Ovary (tissue), 9 donors: ENCODE data around the gene RAP1GAP. TPM values are rescaled to one million over a fixed set of nuclear protein-coding genes. Genes with fewer than 3 reads are reported as not detected.

Experiments used
- DNase-seq, 5 donors: peaks; one replicate each; pipeline ENCODE4 v3.0.0-alpha.2; 2019 to 2020
- H3K27ac ChIP-seq, 2 donors: fragments of 200-600 bp; one replicate each; pipeline versions ENCODE4 v1.5.1 to v1.8.0; 2019 to 2022
- H3K27me3 ChIP-seq: fragments of 200-600 bp; one replicate; pipeline ENCODE4 v1.8.0; 2022
- H3K36me3 ChIP-seq: fragments of 200-600 bp; sonication (generic); one replicate; pipeline ENCODE4 v1.5.1; 2019
- H3K4me1 ChIP-seq: one replicate; pipeline ENCODE4 v1.8.1; 2013; ENCODE audit warnings: mild to moderate bottlenecking, moderate library complexity; ENCODE audit not compliant: insufficient read depth
- H3K4me3 ChIP-seq: fragments of 200-600 bp; sonication (generic); one replicate; pipeline ENCODE4 v1.5.1; 2017
- H3K9me3 ChIP-seq, 2 donors: fragments of 200-600 bp in 1 of 2; sonication (generic) in 1 of 2; one replicate each; pipeline versions ENCODE4 v1.5.1 to v1.8.1; 2013 to 2019; ENCODE audit warnings: mild to moderate bottlenecking in 1 of 2, moderate library complexity in 1 of 2
- CTCF ChIP-seq, 3 donors: fragments of 450-650 bp in 2 of 3; fragments of 200-600 bp in 1 of 3; IDR thresholded peaks; one replicate each; pipeline versions ENCODE4 v1.5.1 to v1.8.0; 2016 to 2022; ENCODE audit warnings: antibody characterized with exemption in 3 of 3, mild to moderate bottlenecking in 1 of 3
- EP300 ChIP-seq: sonication (generic); formaldehyde crosslinking; IDR thresholded peaks from one replicate; pipeline ENCODE4 v1.6.1; 2017; ENCODE audit warnings: antibody characterized with exemption
- POLR2A ChIP-seq: fragments of 450-650 bp; IDR thresholded peaks from one replicate; pipeline ENCODE4 v1.6.1; 2017; ENCODE audit warnings: antibody characterized with exemption, mild to moderate bottlenecking, moderate library complexity
- WGBS, 3 donors: extraction: QIAGEN DNeasy Blood & Tissue Kit in 1 of 3; methylation state at CpG; one replicate each; pipeline versions ENCODE4 v1.1.5 to v1.1.7; 2013 to 2017; 5-methylcytosine and 5-hydroxymethylcytosine counted together
- intact Hi-C, 4 donors: fragments of 100-400 bp; cut with DNase I; formaldehyde crosslinking; loops; one replicate each; pipeline versions ENCODE4 v1.11.0 to v1.15.1; 2022 to 2023
- polyA plus RNA-seq, 2 donors: library from polyadenylated mRNA; stranded (reverse); fragments of 200-250 nt in 1 of 2; fragments of 350-450 nt in 1 of 2; fragmentation: Illumina TruSeq in 1 of 2; extraction: RNeasy Lipid Tissue Mini Kit (QIAGEN cat#74804) in 1 of 2; gene quantifications; one replicate each; pipeline ENCODE4 v1.2.3, GENCODE V29; 2013 to 2014
- total RNA-seq, 7 donors: library from RNA; depleted of rRNA in 2 of 7; stranded (reverse); fragments of >200 nt in 2 of 7; fragmentation: NEBNext Ultra II Directional in 3 of 7; extraction: Animal tissue kit (Norgen Biotek cat#: 25700) in 3 of 7; gene quantifications; one replicate each; pipeline versions ENCODE4 v1.1.0 to v1.2.4, GENCODE V29; 2016 to 2023
- donor health status: DM: no; HTN: no; CAD: no; lungs with moderate emphysema.
- donor health status: DM: no; HTN: no; CAD: no.
- donor health status: Bipolar disorder and iron deficiency.
- donor health status: DM: yes; HTN: yes; CAD: no.
- donor health status: DM: no; HTN: no; CAD: no.
- donor health status: DM: yes; HTN: yes; CAD: no.

The RAP1GAP gene
- total and polyA plus RNA-seq, 9 donors: 0.60 to 9.4 (median 2.8) TPM

GRCh38 chr1:21706151-21706835 lies 37.1 kb upstream of the RAP1GAP start:
- Histone ChIP-seq H3K9me3 (no peaks in the 10 kb centered on the region), H3K36me3 (no peaks in the 10 kb centered on the region), H3K27ac (no peak overlapping the region), H3K27me3 (no peaks in the 10 kb centered on the region), H3K4me3 (no peak overlapping the region), H3K4me1 (no peaks in the 10 kb centered on the region)
- no peak for TF ChIP-seq POLR2A
- no peak for TF ChIP-seq CTCF (IDR thresholded peaks at IDR 0.05)
- TF ChIP-seq EP300: no peak
- DNase-seq: no peak
- intact Hi-C loops: no loop called here
- 48 to 62% (median 54%) methylated on average over 8 of the region's 8 CpGs for WGBS, 3 donors

- no peaks in the 10 kb centered on the region for H3K36me3 ChIP-seq
- no peak overlapping the region for H3K4me3 ChIP-seq
- no peaks in the 10 kb centered on the region for H3K4me1 ChIP-seq
- no peaks in the 10 kb centered on the region for H3K27me3 ChIP-seq
- H3K9me3 ChIP-seq: no peaks in the 10 kb centered on the region
- WGBS, 3 donors: 72 to 78% (median 75%) methylated on average over 4 of the region's 4 CpGs
- TF ChIP-seq EP300 (no peak), POLR2A (no peak), CTCF (IDR thresholded peaks at IDR 0.05) (no peak)
- intact Hi-C loops: no loop called here
- H3K27ac ChIP-seq: no peak overlapping the region
- DNase-seq: no peak
Observed at GRCh38 chr1:21705303-21705980, 36.3 kb upstream of the RAP1GAP start.

- intact Hi-C loops: no loop called here
- TF ChIP-seq CTCF (IDR thresholded peaks at IDR 0.05) (no peak), POLR2A (no peak), EP300 (no peak)
- no peaks in the 10 kb centered on the region for H3K36me3 ChIP-seq
- 83 to 90% (median 85%) methylated on average over 5 of the region's 5 CpGs for WGBS, 3 donors
- no peaks in the 10 kb centered on the region for H3K4me1 ChIP-seq
- no peaks in the 10 kb centered on the region for H3K9me3 ChIP-seq
- H3K4me3 ChIP-seq: no peak overlapping the region
- no peaks in the 10 kb centered on the region for H3K27me3 ChIP-seq
- DNase-seq: no peak
- H3K27ac ChIP-seq: no peak overlapping the region
Observed at GRCh38 chr1:21704145-21704544, 35.0 kb upstream of the RAP1GAP start.

- H3K9me3 ChIP-seq: no peaks in the 10 kb centered on the region
- H3K27ac ChIP-seq: no peak overlapping the region
- no peaks in the 10 kb centered on the region for H3K4me1 ChIP-seq
- no peaks in the 10 kb centered on the region for H3K27me3 ChIP-seq
- H3K4me3 ChIP-seq: no peak overlapping the region
- no peaks in the 10 kb centered on the region for H3K36me3 ChIP-seq
- intact Hi-C loops: no loop called here
- no peak for DNase-seq
- no peak for TF ChIP-seq POLR2A
- TF ChIP-seq CTCF (IDR thresholded peaks at IDR 0.05): no peak
- TF ChIP-seq EP300: no peak
- 66% methylated on average over 3 of the region's 3 CpGs for WGBS, 3 donors
Observed at GRCh38 chr1:21703318-21703963, 34.3 kb upstream of the RAP1GAP start.
